Measurements from ENCODE around the gene LTBP2.

Gene LTBP2

DNA sequence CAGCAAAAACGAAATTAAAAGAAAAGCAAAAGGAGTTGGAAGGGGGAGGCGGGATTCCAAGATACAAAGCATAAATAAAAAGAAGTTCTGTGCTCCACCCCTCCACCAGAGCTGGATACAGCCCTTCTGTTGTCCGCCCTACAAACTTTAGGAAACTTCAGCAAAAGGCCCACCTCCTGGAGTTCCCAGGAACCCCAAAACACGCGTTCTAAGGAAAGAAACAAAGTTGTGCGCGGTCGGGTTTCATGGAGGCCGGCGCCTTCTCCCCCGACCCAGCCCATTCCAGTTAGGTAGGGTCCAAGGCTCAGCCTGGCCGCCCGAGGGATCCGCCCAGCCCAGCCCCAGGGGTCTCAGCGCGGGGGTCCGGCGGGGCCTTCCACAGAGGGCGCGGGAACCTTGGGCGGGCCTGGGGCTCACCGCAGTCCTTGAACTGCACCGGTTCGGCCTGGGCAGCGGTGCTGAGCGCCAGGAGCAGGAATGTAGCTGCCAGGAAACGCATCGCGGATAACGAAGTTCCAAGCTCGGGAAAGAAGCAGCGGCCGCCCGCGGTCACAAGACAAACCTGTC, 119.2 kb downstream of the LTBP2 start, which contains the start of gene NPC2:
Gene NPC2, minus strand, starts transcription at position 530 of the 567 bp plus-strand sequence. Its CDS starts 31 bp downstream, at position 499.
- TF ChIP-seq, protein P1, sequence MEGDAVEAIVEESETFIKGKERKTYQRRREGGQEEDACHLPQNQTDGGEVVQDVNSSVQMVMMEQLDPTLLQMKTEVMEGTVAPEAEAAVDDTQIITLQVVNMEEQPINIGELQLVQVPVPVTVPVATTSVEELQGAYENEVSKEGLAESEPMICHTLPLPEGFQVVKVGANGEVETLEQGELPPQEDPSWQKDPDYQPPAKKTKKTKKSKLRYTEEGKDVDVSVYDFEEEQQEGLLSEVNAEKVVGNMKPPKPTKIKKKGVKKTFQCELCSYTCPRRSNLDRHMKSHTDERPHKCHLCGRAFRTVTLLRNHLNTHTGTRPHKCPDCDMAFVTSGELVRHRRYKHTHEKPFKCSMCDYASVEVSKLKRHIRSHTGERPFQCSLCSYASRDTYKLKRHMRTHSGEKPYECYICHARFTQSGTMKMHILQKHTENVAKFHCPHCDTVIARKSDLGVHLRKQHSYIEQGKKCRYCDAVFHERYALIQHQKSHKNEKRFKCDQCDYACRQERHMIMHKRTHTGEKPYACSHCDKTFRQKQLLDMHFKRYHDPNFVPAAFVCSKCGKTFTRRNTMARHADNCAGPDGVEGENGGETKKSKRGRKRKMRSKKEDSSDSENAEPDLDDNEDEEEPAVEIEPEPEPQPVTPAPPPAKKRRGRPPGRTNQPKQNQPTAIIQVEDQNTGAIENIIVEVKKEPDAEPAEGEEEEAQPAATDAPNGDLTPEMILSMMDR (IDR thresholded peaks at IDR 0.05; ENCODE audit: extremely low read depth, insufficient read depth, missing control alignments): no peak
- DNase-seq (ENCODE audit: low spot score): no peak

DNA sequence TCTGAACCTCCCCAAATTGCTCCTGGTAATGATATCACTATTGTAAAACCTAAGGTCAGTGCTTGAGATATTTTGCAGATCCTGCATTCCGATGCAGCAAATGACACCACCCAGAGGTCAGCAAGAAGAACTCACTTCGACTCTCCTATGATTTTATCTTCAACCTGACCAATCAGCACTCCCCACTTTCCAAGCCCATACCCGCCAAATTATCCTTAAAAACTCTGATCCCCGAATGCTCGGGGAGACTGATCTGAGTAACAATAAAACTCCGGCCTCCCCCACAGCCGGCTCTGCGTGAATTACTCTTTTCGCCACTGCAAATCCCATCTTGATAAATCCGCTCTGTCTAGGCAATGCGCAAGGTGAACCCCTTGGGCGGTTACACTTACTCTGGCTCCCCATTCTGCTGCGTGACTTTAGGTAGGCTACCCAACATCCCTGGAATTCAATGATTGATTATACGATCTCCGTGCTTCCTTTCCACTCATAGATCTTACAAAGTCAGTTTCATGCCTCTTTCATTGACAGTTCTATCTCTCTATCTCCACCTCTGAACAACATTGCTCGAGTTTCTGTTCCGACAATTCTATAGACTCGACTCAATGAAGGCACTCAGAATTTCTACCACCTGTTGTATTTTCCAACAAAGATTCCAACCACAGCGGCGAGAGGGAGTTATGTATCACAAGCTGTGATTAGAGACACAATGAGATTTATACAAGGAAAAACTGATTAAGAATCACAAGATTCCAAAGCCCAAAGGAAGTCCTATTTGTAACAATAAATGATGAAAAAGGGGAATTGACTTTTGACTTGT, 119.9 kb downstream of the LTBP2 start:
- TF ChIP-seq, protein P1 (IDR thresholded peaks at IDR 0.05; ENCODE audit: extremely low read depth, insufficient read depth, missing control alignments): peak; percentile 57
- DNase-seq (ENCODE audit: low spot score): peak; percentile 55
- in situ Hi-C loops (cut with MboI; ENCODE audit: low pct_unique_long_range_greater_than_20kb, low sequenced_read_pairs, unreplicated experiment): no loop called here

More for the DNA sequence above, 119.2 kb downstream of the LTBP2 start, which contains the start of gene NPC2:
- in situ Hi-C loops (cut with MboI; ENCODE audit: low pct_unique_long_range_greater_than_20kb, low sequenced_read_pairs, unreplicated experiment): no loop called here

GRCh38 chr14:74490486-74490885, 121.6 kb downstream of the LTBP2 start:
- in situ Hi-C loops (cut with MboI; ENCODE audit: low pct_unique_long_range_greater_than_20kb, low sequenced_read_pairs, unreplicated experiment): no loop called here
- DNase-seq (ENCODE audit: low spot score): no peak
- TF ChIP-seq, protein P1 (IDR thresholded peaks at IDR 0.05; ENCODE audit: extremely low read depth, insufficient read depth, missing control alignments): no peak

DNA sequence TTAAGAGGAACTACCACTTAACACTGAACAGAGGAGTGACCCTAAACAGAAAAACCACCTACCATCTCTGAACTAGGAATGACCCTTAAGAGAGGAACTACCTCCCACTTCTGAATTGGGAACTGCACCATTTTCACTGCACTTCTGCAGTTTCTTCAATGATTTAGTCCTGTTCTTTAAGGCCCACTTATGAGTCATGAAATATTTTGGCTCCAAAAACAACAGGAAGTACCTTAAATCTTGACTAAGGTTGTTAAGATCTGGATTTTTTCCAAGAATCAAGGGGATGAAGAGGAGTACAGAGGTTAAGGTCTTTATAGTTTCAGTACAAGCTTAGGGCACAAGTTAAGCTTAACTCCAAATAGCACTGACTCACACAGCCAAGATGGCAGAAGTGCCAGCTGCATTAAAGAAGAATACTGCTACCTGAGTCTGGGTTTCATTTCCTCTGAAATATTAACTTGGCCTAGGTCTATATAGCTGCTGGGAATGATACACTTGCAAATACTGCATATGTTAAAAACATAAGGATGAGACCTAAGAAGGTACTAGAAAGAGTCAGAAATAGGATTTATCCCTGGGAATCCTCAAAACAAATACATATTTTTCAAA, 123.1 kb downstream of the LTBP2 start:
- in situ Hi-C loops (cut with MboI; ENCODE audit: low pct_unique_long_range_greater_than_20kb, low sequenced_read_pairs, unreplicated experiment): no loop called here
- no peak for DNase-seq (ENCODE audit: low spot score)
- TF ChIP-seq, protein P1 (IDR thresholded peaks at IDR 0.05; ENCODE audit: extremely low read depth, insufficient read depth, missing control alignments): no peak

DNA sequence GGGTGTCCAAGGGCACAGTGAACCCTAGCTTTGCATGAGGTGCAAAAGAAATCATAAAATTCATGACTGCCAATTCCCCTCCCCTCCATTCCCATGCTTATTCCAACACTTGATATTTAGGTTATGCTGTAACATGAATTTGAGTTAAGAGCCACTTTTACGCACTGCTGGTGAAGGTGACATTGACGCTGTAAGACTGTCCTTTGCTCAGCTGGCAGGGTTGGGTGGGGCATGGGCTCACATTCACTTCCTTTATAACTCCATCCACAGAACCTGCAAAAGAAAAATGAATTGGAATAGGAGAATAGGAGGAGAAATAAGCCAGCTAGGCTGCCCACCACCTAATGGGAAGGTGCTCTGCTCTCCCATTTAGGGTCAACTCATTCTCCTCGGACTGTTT, 125.9 kb downstream of the LTBP2 start:
- TF ChIP-seq, protein P1 (IDR thresholded peaks at IDR 0.05; ENCODE audit: extremely low read depth, insufficient read depth, missing control alignments): no peak
- in situ Hi-C loops (cut with MboI; ENCODE audit: low pct_unique_long_range_greater_than_20kb, low sequenced_read_pairs, unreplicated experiment): no loop called here
- DNase-seq (ENCODE audit: low spot score): no peak

- in situ Hi-C loops (cut with MboI; ENCODE audit: low pct_unique_long_range_greater_than_20kb, low sequenced_read_pairs, unreplicated experiment): no loop called here
- TF ChIP-seq, protein P1 (IDR thresholded peaks at IDR 0.05; ENCODE audit: extremely low read depth, insufficient read depth, missing control alignments): no peak
- DNase-seq (ENCODE audit: low spot score): no peak
Observed at GRCh38 chr14:74483321-74483720, 128.7 kb downstream of the LTBP2 start.
